ENCODE measurements around the gene PTPRM. TPM values are rescaled to one million over a fixed set of nuclear protein-coding genes. Genes with fewer than 3 reads are reported as not detected.

PTPRM gene
- total RNA-seq, 1 donor from 2014 or later = 1.00 TPM

- Mint-ChIP-seq H3K36me3 (ENCODE audit: low read depth) (no peaks in the 10 kb centered on the region), H3K4me1 (peaks cover 4% of the 10 kb centered on the region), H3K9me3 (peaks cover 6% of the 10 kb centered on the region), H3K4me3 (no peak overlapping the region), H3K27me3 (peaks cover 39% of the 10 kb centered on the region), H3K27ac (no peak overlapping the region)
- DNase-seq (no peak), ATAC-seq (ENCODE audit: low read depth) (no peak)
- intact Hi-C loops (cut with micrococcal nuclease) = no loop called here
- TF ChIP-seq CTCF (IDR thresholded peaks at IDR 0.05) = no peak
- CTCF ChIA-PET = no interaction called here
- POLR2A ChIA-PET = no interaction called here
These were observed 1.4 kb upstream of the PTPRM start for GRCh38 chr18:7565677-7566076.

- intact Hi-C loops (cut with micrococcal nuclease) = no loop called here
- Mint-ChIP-seq H3K27ac (no peak overlapping the region), H3K4me1 (peaks cover 4% of the 10 kb centered on the region), H3K36me3 (ENCODE audit: low read depth) (no peaks in the 10 kb centered on the region), H3K4me3 (peak overlapping the region; percentile 48), H3K9me3 (peaks cover 6% of the 10 kb centered on the region), H3K27me3 (peaks cover 42% of the 10 kb centered on the region)
- CTCF ChIA-PET = no interaction called here
- DNase-seq (no peak), ATAC-seq (ENCODE audit: low read depth) (no peak)
- TF ChIP-seq CTCF (IDR thresholded peaks at IDR 0.05) = no peak
- POLR2A ChIA-PET = no interaction called here
These were observed 911 bp upstream of the PTPRM start for GRCh38 chr18:7566244-7566566.

DNA sequence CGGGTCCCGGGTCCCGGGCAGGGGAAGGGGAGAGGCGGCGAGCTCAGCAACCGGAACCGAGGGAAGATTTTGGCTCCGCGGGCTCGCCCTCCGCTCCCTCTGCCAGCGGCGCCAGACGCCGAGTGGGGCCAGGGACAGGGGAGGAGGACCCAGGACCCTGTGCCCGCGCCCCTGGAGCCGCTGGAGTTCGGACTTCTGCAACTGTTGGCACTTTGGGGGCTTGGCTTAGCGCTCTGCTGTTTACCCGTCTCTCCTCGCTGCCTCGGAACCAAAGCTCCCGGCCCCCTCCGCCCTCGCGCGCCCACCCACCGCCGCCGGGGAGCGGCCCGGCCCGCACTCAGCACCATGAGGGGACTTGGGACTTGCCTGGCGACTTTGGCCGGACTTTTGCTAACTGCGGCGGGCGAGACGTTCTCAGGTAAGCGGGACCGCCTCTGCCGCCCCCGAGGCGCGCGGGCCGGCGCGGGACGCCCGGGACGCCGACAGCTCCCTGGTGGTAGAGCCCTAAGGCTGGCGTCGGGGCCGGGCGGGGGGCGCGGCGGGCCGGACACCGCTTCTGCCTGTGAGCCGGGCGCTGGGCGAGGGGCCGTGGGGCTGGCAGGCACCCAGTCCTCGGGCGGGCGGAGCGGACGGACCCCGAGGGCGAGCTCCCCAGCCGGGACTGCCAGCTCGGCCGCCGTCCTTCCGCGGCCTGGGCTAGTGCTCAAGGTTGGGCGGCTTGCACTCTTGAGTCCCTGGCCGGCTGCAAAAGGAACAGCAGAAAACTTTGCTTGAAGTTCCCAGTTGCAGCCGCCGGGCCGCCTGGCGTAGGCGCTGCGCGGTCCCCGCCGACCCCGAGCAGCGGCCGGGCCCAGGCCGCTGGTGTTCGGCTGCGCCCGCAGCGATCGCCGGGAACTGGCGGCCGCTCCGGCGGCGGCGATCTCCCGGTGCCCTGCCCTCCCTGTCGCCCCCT, 634 bp downstream of the PTPRM start:
- Mint-ChIP-seq H3K36me3 (ENCODE audit: low read depth) (no peaks in the 10 kb centered on the region), H3K4me1 (peaks cover 4% of the 10 kb centered on the region), H3K27me3 (peaks cover 42% of the 10 kb centered on the region), H3K4me3 (no peak overlapping the region), H3K9me3 (peaks cover 6% of the 10 kb centered on the region), H3K27ac (no peak overlapping the region)
- intact Hi-C loops (cut with micrococcal nuclease) = no loop called here
- ChIA-PET CTCF (no interaction called here), POLR2A (no interaction called here)
- peak; percentile 23 for ATAC-seq (ENCODE audit: low read depth)
- no peak for TF ChIP-seq CTCF (IDR thresholded peaks at IDR 0.05)
- no peak for DNase-seq

GRCh38 chr18:7568426-7568825, 1.3 kb downstream of the PTPRM start:
- no peaks in the 10 kb centered on the region for H3K36me3 Mint-ChIP-seq (ENCODE audit: low read depth)
- H3K4me1 Mint-ChIP-seq = peaks cover 4% of the 10 kb centered on the region
- TF ChIP-seq CTCF (IDR thresholded peaks at IDR 0.05) = no peak
- intact Hi-C loops (cut with micrococcal nuclease) = no loop called here
- ATAC-seq (ENCODE audit: low read depth) (no peak), DNase-seq (no peak)
- H3K4me3 Mint-ChIP-seq = peak overlapping the region; percentile 19
- peaks cover 6% of the 10 kb centered on the region for H3K9me3 Mint-ChIP-seq
- H3K27ac Mint-ChIP-seq = no peak overlapping the region
- H3K27me3 Mint-ChIP-seq = peaks cover 42% of the 10 kb centered on the region
- ChIA-PET POLR2A (no interaction called here), CTCF (no interaction called here)

DNA sequence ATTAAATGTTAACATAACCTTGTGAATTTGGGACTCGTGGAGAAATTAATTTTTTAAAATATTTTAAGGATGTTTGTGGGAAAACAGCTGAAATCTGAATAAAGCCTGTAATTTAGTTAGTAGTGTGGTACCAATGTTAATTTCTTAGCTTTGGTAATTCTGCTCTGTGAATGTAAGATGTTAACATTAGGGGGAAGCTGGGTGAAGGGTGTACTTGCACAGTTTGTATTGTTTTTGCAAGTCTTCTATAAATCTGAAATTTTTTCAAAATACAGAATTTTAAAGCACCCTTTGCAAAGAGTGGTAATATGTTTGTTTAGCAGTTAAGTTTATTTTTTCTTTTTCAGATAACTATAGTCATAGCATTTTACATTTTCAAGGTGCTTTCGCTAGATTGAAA, 4.5 kb downstream of the PTPRM start:
- DNase-seq (no peak), ATAC-seq (ENCODE audit: low read depth) (no peak)
- Mint-ChIP-seq H3K4me3 (no peak overlapping the region), H3K9me3 (peaks cover 6% of the 10 kb centered on the region), H3K4me1 (peaks cover 3% of the 10 kb centered on the region), H3K36me3 (ENCODE audit: low read depth) (no peaks in the 10 kb centered on the region), H3K27ac (no peak overlapping the region), H3K27me3 (peaks cover 22% of the 10 kb centered on the region)
- intact Hi-C loops (cut with micrococcal nuclease) = no loop called here
- POLR2A ChIA-PET = no interaction called here
- CTCF ChIA-PET = no interaction called here
- no peak for TF ChIP-seq CTCF (IDR thresholded peaks at IDR 0.05)

Data from activated B cell treated with CpG ODN at 0.5 μM for 24 hours (primary cell).